Sciatic nerve (tissue), 2 donors: ENCODE results near the gene SULT2A1. TPM values are rescaled to one million over a fixed set of nuclear protein-coding genes. Genes with fewer than 3 reads are reported as not detected.
"Not testable (repeated sequence)": the region's sequence is repeated elsewhere in the genome, so short reads cannot be mapped to it uniquely, and the experiment has no call there.

Experiments used
- ATAC-seq: fragments of 200-7000 bp; cut with Tn5 transposase; one replicate; pipeline ENCODE4 v1.9.1; 2020; ENCODE audit warnings: mild to moderate bottlenecking, moderate library complexity
- DNase-seq: peaks from one replicate; pipeline ENCODE4 v3.0.0-alpha.2; 2020; ENCODE audit warnings: low spot score
- intact Hi-C: fragments of 100-400 bp; cut with DNase I; formaldehyde crosslinking; loops from one replicate; pipeline ENCODE4 v1.14.2; 2022
- total RNA-seq: library from RNA; stranded (reverse); fragmentation: NEBNext Ultra II Directional; extraction: Animal tissue kit (Norgen Biotek cat#: 25700); gene quantifications from one replicate; pipeline ENCODE4 v1.2.1, GENCODE V29; 2021
- donor health status: DM: no; HTN: no; CAD: no.
- donor health status: DM: no; HTN: no; CAD: no.

Gene SULT2A1, protein sequence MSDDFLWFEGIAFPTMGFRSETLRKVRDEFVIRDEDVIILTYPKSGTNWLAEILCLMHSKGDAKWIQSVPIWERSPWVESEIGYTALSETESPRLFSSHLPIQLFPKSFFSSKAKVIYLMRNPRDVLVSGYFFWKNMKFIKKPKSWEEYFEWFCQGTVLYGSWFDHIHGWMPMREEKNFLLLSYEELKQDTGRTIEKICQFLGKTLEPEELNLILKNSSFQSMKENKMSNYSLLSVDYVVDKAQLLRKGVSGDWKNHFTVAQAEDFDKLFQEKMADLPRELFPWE
- not detected for total RNA-seq

DNA sequence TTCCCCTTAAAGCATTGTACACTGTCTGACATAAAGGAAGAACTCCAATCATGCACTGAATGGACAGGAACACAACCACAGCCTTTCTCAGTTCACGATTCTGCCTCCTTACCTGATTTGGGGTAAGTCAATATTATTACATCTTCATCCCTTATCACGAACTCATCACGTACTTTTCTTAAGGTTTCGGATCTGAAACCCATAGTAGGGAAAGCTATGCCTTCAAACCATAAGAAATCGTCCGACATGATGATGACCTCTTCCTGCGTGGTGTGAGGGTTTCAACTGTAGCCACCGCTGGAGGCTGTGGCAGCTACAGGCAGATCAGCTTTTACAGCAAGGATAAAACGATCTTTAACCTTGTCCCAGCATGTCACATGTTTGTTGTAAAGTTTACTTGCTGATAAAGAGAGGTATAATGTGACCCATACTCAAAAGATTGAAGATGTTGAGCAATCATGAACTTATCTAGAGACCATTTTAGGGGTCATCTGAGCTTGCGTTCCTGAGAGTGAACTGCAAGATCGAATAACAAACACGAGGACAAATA lies at the start of gene SULT2A1:
SULT2A1 (minus strand) TSS at position 306 of the 550 bp plus-strand sequence; CDS start at position 248, 58 bp downstream.
- ATAC-seq (no peak), DNase-seq (no peak)
- intact Hi-C loops = no loop called here

DNA sequence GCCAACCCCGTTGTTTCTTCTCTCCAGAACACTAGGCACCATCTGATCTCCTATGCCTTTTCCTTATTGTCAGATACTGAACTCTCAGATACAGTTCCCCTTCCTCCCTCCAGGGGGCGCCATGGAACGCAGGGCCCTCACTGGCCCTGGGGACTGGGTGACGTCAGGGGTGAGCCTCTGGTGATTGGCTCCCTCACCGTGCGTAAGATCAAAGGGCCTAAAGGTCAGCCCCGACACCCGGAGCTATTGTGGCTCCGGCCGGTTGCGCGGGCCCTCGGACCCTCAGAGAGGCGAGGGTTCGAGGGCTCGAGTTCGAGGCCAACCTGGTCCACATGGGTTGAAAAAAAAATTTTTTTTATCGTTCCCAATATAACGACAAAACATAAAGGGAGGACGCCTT lies 42.5 kb upstream of the SULT2A1 start:
- ATAC-seq, intact Hi-C loops, DNase-seq: not testable (repeated sequence)

DNA sequence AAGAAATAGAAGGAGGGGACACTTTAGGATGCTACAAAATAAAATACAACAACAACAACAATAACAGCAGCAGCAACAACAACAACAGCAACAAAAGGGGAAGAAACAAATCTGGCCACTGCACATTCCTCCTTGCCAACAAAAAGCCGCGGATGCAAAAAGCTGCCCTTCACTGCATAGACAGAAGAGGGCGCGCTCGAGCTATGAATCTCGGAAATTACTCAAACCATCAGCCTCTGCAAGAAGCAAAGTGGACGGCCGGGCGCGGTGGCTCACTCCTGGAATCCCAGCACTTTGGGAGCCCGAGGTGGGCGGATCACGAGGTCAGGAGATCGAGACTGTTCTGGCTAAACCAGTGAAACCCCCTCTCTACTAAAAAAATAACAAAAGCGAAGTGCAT lies 34.0 kb upstream of the SULT2A1 start:
- ATAC-seq, DNase-seq, intact Hi-C loops: not testable (repeated sequence)

DNA sequence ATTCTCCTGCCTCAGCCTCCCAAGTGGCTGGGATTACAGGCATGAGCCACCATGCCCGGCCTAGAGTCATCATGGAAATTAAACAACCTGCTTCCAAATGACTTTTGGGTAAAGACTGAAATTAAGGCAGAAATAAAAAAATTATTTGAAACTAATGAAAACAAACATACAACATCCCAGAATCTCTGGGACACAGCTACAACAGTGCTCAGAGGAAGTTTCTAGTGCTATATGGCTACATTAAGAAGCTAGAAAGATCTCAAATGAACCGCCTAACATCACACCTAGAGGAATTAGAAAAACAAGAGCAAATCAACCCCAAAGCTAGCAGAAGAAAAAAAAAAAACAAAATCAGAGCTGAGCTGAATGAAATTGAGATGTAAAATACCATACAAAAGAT lies 24.1 kb upstream of the SULT2A1 start:
- intact Hi-C loops, DNase-seq, ATAC-seq: not testable (repeated sequence)

DNA sequence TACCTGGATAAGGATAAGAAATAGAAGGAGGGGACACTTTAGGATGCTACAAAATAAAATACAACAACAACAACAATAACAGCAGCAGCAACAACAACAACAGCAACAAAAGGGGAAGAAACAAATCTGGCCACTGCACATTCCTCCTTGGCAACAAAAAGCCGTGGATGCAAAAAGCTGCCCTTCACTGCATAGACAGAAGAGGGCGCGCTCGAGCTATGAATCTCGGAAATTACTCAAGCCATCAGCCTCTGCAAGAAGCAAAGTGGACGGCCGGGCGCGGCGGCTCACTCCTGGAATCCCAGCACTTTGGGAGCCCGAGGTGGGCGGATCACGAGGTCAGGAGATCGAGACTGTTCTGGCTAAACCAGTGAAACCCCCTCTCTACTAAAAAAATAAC lies 23.2 kb upstream of the SULT2A1 start:
- ATAC-seq, intact Hi-C loops: not testable (repeated sequence)
- peak; percentile 86 for DNase-seq

DNA sequence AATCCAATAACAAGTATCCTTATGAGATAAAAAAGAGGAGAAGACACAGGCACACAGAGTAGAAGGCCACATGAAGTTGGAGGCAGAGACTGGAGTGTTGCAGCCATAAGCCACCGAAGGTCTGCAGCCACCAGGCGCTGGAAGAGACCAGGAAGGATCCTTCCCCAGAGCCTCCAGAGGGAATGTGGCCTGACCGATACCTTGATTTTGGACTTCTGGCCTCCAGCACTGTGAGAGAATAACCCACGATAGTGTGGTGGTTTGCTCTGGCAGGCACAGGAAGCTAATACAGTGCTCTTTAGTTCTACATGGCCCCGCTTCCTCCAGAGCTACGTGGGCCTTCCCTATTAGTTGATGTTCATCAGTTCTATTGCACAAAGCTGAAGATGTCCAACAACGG lies 15.3 kb upstream of the SULT2A1 start:
- no peak for DNase-seq

DNA sequence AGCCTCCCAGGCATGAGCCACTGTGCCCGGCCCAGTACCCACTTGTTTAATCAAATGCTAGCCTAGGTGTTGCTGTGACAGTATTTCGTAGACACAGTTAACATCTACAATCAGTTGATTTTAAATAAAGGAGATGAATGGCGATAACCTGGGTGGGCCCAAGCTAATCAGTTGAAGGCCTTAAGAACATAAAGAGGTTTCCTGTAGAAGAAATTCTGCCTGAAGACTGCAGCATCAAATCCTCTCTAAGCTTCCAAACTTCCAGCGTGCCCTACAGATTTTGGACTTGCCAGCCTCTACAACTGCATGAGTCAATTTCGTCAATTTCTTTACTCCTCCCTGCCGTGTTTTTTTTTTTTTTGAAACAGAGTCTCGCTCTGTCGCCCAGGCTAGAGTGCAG lies 13.2 kb upstream of the SULT2A1 start:
- DNase-seq = no peak
- ATAC-seq = no peak
- intact Hi-C loops = no loop called here

More for the DNA sequence above, 15.3 kb upstream of the SULT2A1 start:
- no peak for ATAC-seq
- intact Hi-C loops = no loop called here

DNA sequence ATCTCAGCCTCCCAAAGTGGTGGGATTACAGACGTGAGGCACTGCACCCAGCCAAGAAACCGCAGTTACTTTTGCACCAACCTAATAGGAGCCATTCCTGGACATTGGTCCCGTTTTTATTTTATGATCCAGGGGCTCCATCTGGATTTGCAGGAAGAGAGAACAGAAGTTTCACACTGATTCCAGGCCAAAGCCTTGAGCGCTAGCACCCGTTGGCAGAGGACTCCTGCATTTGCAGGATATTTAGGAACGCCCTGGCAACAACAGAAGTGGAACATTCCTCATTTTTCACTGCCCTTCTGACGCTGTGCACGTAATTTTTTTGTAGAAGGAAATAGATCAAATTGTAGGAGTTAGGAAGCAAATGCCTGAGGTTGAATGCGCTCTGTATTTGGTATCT lies 11.7 kb upstream of the SULT2A1 start:
- intact Hi-C loops = no loop called here
- ATAC-seq = no peak
- no peak for DNase-seq

DNA sequence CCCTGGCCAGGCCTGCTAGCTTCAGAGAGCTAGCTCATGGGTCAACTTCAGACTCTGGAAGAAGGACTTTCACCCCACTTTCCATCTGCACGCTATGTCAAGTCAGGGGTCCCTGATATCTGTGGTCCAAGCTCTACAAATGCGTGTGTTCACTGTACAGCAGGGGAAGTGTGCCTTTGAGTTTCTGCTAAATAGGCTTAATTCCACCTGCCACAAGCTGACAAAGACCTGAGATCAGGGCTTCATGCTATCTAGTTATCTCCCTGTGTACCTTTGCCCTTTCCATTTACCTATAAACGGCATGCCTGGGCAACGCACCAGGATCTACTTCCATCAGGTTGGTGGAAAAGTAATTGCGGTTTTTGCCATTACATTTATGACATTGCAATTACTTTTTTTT lies 10.7 kb upstream of the SULT2A1 start:
- ATAC-seq (no peak), DNase-seq (no peak)
- intact Hi-C loops = no loop called here

DNA sequence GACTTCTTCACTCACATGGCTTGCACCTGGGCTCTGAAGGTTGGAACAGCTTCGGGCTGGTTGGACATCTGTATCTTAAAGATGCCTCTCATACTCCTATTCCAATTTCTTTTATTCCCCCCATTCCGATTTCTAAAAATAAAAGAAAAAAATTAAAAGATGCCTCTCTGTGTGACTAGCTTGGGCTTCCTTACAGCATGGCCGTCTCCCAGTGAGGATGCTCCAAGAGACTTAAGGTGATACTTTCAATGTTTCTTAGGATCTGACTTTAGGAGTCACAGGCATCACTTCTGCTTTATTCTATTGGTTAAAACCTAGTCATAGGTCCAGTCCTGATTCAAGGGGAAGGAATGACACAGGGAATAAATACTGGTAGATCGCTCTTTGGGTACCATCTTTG lies 9.9 kb upstream of the SULT2A1 start:
- DNase-seq (no peak), ATAC-seq (no peak)
- intact Hi-C loops = no loop called here

DNA sequence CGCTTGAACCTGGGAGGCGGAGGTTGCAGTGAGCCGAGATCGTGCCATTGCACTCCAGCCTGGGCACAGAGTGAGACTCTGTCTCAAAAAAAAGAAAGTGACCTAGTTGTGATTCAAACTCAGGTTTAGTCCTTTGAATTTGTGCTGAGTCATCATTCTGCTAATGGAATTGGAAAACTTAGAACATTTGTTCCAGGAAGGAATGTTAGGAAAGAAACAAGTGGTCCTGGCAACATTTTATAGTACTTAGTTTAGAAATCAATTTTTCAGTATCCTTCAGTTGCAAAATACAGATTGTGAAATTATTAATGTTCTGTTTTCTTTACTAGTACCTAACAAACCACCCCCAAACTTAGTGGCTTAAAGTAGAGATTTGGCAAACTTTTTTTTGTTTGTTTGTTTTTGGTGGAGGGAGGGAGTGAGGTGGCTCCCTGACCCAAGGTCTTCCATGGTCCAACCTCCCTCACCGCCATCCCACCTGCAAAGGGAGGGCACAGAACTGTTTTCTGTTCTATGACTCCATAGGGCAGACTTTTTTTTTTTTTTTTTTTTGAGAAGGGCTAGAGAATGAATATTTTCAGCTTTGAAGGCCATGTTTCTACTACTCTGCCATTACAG lies 9.2 kb upstream of the SULT2A1 start:
- ATAC-seq (no peak), DNase-seq (no peak)
- intact Hi-C loops = no loop called here

DNA sequence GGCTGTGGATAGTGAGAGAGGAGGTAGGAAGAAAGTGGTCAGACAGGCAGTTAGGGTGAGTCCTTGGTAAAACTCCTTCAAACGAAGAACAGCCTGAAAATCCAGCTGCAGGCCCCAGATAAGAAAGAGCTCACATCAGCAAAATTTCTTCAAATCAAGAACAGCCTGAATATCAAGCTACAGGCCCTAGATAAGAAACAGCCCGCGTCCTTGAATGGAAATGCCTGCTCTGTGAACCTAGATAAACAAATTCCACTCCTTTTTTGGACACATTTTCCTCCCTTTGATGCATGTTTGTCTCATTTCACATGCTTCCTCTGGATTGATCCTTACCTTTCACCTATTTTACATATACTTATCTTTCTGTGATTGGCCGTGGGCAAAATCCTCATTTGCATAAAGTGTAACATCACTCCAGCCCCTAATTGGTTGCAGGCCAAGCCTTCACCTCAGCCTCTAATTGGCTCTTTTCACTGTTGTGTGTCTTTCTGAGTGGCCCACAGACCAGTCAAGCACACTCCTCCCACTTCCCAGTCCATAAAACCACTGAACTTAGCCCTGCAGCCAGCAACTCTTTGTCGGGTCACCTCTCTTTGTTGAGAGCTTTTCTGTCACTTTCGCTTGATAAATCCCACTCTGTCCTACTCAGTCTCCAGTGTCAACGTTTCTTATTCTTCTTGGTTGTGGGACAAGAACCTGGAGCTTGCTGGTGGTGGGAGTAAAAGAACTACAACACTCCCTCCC lies 6.0 kb upstream of the SULT2A1 start:
- DNase-seq = peak; percentile 1
- intact Hi-C loops = no loop called here
- ATAC-seq = no peak

DNA sequence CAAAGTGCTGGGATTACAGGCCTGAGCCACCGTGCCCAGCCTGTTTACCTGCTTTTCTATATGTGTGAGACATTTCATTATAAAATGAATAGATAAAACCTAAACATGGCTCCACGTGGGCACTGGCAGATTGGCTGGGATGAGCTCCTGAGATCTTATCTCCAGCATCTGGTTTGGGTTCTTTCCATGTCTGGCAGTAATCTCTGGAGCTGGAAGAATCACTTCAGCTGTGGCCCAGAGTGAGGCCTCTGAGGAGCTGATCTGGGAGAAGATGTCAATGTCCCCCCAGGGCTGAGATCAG lies 5.5 kb upstream of the SULT2A1 start:
- peak; percentile 10 for DNase-seq
- no peak for ATAC-seq
- intact Hi-C loops = no loop called here

DNA sequence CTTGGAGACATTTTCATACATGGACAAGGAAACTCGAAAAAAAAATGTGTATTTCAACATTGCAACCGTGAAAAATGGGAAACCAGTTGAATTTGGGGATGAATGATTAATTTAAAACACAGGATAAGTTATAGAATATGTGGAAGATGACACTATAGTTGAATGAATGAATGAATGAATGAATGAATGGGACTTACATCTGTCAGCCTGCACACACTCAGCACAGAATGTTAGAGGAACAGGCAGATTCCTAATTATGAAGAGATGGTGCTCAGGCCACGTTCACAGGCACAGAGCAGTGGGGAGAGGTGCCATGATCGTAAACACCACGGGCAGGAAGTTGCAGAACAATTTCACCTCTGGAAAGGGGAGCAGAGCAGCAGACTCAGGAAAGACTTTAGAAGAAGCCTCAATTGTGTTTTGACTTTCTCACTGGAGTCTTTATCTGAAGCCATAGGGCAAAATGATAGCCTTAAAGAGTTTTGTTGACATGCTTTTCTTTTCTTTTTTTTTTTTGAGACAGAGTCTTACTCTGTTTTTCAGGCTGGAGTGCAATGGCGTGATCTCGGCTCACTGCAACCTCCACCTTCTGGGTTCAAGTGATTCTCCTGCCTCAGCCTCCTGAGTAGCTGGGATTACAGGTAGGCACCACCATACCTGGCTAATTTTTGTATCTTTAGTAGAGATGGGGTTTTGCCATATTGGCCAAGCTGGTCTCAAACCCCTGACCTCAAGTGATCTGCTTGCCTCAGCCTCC lies 4.9 kb upstream of the SULT2A1 start:
- intact Hi-C loops = no loop called here
- DNase-seq = no peak
- no peak for ATAC-seq

DNA sequence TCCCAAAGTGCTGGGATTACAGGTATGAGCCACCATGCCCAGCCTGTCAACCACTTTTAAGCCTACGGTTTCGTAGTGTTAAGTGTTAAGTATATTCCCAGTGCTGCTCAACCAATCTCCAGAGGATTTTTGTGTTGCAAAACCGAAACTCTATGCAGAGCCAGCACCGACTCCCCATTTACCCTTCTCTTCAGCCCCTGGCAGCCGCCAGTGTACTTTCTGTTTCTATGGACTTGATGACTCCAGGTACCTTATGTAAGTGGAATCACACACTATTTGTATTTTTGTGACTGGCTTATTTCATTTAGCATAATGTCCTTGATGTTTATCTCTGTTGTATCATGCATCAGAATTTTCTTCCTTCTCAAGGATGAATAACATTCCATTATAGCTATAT lies 1.1 kb downstream of the SULT2A1 start:
- ATAC-seq = no peak
- intact Hi-C loops = no loop called here
- peak; percentile 13 for DNase-seq

DNA sequence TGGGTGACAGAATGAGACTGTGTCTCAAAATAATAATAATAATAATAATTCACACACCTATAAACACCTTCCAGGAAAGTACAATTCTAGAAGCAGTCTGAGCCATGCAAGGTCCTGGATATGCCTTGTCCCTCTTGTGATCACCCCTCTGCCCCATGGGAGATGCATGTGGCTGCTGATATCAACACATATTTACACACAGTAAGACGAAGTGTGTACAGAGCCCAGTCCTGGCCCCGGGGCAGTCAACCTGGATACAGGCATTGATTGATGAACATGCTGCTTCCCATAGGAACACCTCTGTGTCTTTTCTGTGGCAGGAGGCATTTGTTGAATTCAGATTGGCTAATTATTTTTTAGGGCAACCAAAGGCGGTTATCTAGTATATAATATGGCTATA lies 3.2 kb downstream of the SULT2A1 start:
- no peak for ATAC-seq
- intact Hi-C loops = no loop called here

DNA sequence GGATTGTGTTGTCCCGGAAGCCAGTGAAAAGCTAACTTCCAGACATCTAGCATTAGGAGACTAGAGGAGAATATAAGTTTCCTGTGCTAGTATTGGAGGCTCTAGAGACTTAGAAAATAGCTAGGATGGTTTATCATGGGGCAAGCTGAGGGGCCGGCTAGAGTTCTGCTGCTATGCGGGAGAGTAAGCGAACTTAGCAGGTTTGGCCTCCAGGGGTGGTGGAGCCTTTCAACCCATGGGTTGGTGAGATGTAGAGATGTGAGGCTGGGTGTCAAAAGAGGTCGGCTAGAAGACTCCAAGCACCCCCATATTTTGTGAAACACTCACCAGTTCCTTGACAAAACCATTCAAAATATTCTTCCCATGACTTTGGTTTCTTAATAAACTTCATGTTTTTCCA lies 4.4 kb downstream of the SULT2A1 start:
- DNase-seq (no peak), ATAC-seq (no peak)
- intact Hi-C loops = no loop called here

More for the DNA sequence above, 3.2 kb downstream of the SULT2A1 start:
- no peak for DNase-seq

DNA sequence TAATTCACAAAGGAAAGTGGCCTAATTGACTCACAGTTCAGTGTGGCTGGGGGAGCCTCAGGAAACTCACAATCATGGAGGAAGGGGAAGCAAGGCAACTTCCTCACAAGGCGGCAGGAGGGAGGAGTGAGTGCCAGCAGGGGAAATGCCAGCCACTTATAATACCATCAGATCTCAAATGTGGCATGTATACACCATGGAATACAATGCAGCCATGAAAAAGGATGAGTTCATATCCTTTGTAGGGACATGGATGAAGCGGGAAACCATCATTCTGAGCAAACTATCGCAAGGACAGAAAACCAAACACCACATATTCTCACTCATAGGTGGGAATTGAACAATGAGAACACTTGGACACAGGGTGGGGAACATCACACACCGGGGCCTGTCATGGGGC lies 6.7 kb downstream of the SULT2A1 start:
- intact Hi-C loops, DNase-seq, ATAC-seq: not testable (repeated sequence)

DNA sequence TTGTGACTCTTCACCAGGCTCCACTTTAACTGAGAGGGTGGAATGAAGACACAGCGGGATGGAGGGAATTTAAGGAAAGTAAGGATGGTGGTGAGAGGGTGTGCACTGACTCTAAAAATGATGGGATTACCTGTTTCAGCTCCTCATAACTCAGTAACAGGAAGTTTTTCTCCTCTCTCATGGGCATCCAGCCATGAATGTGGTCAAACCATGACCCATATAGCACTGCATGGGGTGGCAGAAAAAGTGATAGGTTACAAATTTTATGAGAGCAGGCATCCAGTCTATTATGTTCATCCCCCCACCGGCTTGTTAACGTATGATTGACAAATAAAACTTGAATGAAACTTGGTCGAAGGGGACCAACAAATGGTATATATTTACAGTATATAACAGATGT lies 7.2 kb downstream of the SULT2A1 start:
- no peak for ATAC-seq
- intact Hi-C loops = no loop called here

More for the DNA sequence above, 7.2 kb downstream of the SULT2A1 start:
- DNase-seq = no peak
